Loucy (cell line): ENCODE results near the gene BANF2.

ENCODE experiments used
- H2AFZ ChIP-seq: fragments of 200-600 bp; sonication (generic); 2 replicates; pipeline ENCODE4 v1.6.0; 2016; ENCODE audit warnings: antibody characterized with exemption, mild to moderate bottlenecking, low read length, moderate library complexity
- H3F3A ChIP-seq: fragments of 200-600 bp; 2 replicates; pipeline ENCODE4 v1.6.0; 2016; ENCODE audit warnings: antibody characterized with exemption, low read depth, mild to moderate bottlenecking
- H3K27me3 ChIP-seq: fragments of 200-600 bp; sonication (generic); 2 replicates; pipeline ENCODE4 v1.6.1; 2014; ENCODE audit warnings: low read length, mild to moderate bottlenecking; ENCODE audit not compliant: insufficient read depth, poor library complexity, severe bottlenecking
- H3K36me3 ChIP-seq: fragments of 200-600 bp; sonication (generic); 2 replicates; pipeline ENCODE4 v1.6.1; 2016; ENCODE audit warnings: low read length; ENCODE audit not compliant: insufficient read depth
- H3K4me1 ChIP-seq: fragments of 200-600 bp; sonication (generic); 2 replicates; pipeline ENCODE4 v1.5.1; 2014; ENCODE audit warnings: low read length, mild to moderate bottlenecking; ENCODE audit not compliant: insufficient read depth, poor library complexity, severe bottlenecking
- H3K4me2 ChIP-seq: fragments of 200-600 bp; sonication (generic); 2 replicates; pipeline ENCODE4 v1.6.0; 2014; ENCODE audit warnings: antibody characterized with exemption, low read length, low read depth, mild to moderate bottlenecking; ENCODE audit not compliant: poor library complexity, severe bottlenecking
- H3K4me3 ChIP-seq: fragments of 200-600 bp; sonication (generic); 2 replicates; pipeline ENCODE4 v1.5.1; 2014; ENCODE audit warnings: low read length, mild to moderate bottlenecking, mixed read lengths; ENCODE audit not compliant: poor library complexity, severe bottlenecking
- H3K79me2 ChIP-seq: fragments of 200-600 bp; sonication (generic); 2 replicates; pipeline ENCODE4 v1.6.1; 2014; ENCODE audit warnings: low read length; ENCODE audit not compliant: insufficient read depth
- H3K9ac ChIP-seq: fragments of 200-600 bp; sonication (generic); 2 replicates; pipeline ENCODE4 v1.6.0; 2014; ENCODE audit warnings: mild to moderate bottlenecking, low read depth, low read length, moderate library complexity; ENCODE audit not compliant: poor library complexity, severe bottlenecking
- H3K9me2 ChIP-seq: fragments of 200-600 bp; sonication (generic); replicated peaks from 2 replicates; pipeline ENCODE4 v1.6.1; 2016; ENCODE audit warnings: low read depth, low read length, mixed read lengths
- H3K9me3 ChIP-seq: fragments of 200-600 bp; sonication (generic); 2 replicates; pipeline ENCODE4 v1.6.1; 2014; ENCODE audit warnings: mild to moderate bottlenecking, antibody characterized with exemption, low read length, low read depth; ENCODE audit not compliant: insufficient read depth
- H4K20me1 ChIP-seq: fragments of 200-600 bp; sonication (generic); 2 replicates; pipeline ENCODE4 v1.6.0; 2014; ENCODE audit warnings: antibody characterized with exemption, low read length, mild to moderate bottlenecking; ENCODE audit not compliant: insufficient read depth, poor library complexity, severe bottlenecking
- EZH2phosphoT487 ChIP-seq: fragments of 200-600 bp; IDR thresholded peaks from 2 replicates; pipeline ENCODE4 v1.6.1; 2018; ENCODE audit warnings: antibody characterized with exemption, mild to moderate bottlenecking, moderate library complexity, borderline replicate concordance
- TF ChIP-seq, protein P1 (sequence below): fragments of 200-600 bp; sonication (generic); conservative IDR thresholded peaks from 2 replicates; pipeline ENCODE4 v1.5.1; 2014; ENCODE audit warnings: mild to moderate bottlenecking, antibody characterized with exemption, low read length

BANF2 gene

DNA sequence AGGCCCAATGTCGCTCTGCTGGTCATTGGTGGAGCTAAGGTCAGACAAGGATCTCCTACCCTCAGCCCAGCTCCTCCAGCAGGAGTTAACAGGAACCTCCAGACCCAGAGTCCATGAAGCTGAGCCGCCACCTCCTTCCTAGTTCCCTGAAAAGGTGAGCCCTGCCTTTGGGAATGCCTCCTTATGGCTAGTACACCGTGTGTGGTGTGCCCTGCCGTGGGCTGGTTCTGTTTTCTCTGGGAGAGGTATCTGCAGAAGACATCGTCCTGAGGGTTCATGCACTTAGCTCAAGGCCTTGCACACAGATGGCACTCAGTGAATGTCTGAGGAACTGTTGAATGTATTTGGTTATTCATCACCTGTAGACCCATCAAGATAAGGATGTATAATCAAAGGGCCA lies 15.3 kb downstream of the BANF2 start:
- no peak overlapping the region for H3K9ac ChIP-seq

GRCh38 chr20:17716331-17716730 lies 16.6 kb downstream of the BANF2 start:
- no peaks in the 10 kb centered on the region for H3K9me3 ChIP-seq
- H3K27me3 ChIP-seq: no peaks in the 10 kb centered on the region
- H3K9ac ChIP-seq: no peak overlapping the region
- no peaks in the 10 kb centered on the region for H4K20me1 ChIP-seq
- H3F3A ChIP-seq: no peaks in the 10 kb centered on the region
- H3K4me3 ChIP-seq: no peak overlapping the region
- no peaks in the 10 kb centered on the region for H3K4me1 ChIP-seq
- TF ChIP-seq EZH2phosphoT487: no peak
- TF ChIP-seq, protein P1, sequence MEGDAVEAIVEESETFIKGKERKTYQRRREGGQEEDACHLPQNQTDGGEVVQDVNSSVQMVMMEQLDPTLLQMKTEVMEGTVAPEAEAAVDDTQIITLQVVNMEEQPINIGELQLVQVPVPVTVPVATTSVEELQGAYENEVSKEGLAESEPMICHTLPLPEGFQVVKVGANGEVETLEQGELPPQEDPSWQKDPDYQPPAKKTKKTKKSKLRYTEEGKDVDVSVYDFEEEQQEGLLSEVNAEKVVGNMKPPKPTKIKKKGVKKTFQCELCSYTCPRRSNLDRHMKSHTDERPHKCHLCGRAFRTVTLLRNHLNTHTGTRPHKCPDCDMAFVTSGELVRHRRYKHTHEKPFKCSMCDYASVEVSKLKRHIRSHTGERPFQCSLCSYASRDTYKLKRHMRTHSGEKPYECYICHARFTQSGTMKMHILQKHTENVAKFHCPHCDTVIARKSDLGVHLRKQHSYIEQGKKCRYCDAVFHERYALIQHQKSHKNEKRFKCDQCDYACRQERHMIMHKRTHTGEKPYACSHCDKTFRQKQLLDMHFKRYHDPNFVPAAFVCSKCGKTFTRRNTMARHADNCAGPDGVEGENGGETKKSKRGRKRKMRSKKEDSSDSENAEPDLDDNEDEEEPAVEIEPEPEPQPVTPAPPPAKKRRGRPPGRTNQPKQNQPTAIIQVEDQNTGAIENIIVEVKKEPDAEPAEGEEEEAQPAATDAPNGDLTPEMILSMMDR: no peak
- H3K79me2 ChIP-seq: no peaks in the 10 kb centered on the region
- H3K4me2 ChIP-seq: no peak overlapping the region
- no peaks in the 10 kb centered on the region for H3K9me2 ChIP-seq
- H2AFZ ChIP-seq: no peak overlapping the region
- no peaks in the 10 kb centered on the region for H3K36me3 ChIP-seq

More for the DNA sequence above, 15.3 kb downstream of the BANF2 start:
- no peak overlapping the region for H3K4me2 ChIP-seq
- no peaks in the 10 kb centered on the region for H3K27me3 ChIP-seq
- TF ChIP-seq EZH2phosphoT487: no peak
- TF ChIP-seq, protein P1: no peak
- H3K4me3 ChIP-seq: no peak overlapping the region
- no peaks in the 10 kb centered on the region for H4K20me1 ChIP-seq
- no peaks in the 10 kb centered on the region for H3K9me2 ChIP-seq
- no peaks in the 10 kb centered on the region for H3K36me3 ChIP-seq
- H3K79me2 ChIP-seq: no peaks in the 10 kb centered on the region
- H3K4me1 ChIP-seq: no peaks in the 10 kb centered on the region
- no peaks in the 10 kb centered on the region for H3K9me3 ChIP-seq
- no peak overlapping the region for H2AFZ ChIP-seq
- H3F3A ChIP-seq: no peaks in the 10 kb centered on the region

DNA sequence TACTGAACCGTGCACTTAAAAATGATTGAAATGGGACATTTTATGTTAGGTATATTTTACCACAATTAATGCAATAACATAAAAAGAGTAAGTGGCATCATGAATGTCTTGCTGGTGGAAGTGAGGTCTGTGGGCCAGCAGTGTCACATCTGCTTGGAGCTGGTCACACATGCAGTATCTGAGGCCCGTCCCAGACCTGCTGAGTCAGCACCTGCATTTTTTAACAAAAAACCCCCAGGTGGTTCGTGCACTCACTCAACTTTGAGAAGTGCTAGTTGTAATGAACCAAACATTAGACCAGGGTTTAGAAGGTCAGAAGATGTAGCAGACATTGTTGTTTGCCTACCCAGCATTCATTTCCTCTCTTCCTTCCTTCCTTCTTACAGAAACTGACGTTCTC lies 21.0 kb downstream of the BANF2 start:
- no peak overlapping the region for H3K4me2 ChIP-seq
- H2AFZ ChIP-seq: no peak overlapping the region
- H3K79me2 ChIP-seq: no peaks in the 10 kb centered on the region
- H3K27me3 ChIP-seq: no peaks in the 10 kb centered on the region
- no peak overlapping the region for H3K4me3 ChIP-seq
- TF ChIP-seq EZH2phosphoT487: no peak
- TF ChIP-seq, protein P1: no peak
- no peaks in the 10 kb centered on the region for H3K36me3 ChIP-seq
- H3K9me2 ChIP-seq: no peaks in the 10 kb centered on the region
- H3F3A ChIP-seq: no peaks in the 10 kb centered on the region
- no peaks in the 10 kb centered on the region for H3K9me3 ChIP-seq
- H3K9ac ChIP-seq: no peak overlapping the region
- no peaks in the 10 kb centered on the region for H4K20me1 ChIP-seq
- no peaks in the 10 kb centered on the region for H3K4me1 ChIP-seq
